ENCODE measurements around the gene NCBP2.

Gene NCBP2

DNA sequence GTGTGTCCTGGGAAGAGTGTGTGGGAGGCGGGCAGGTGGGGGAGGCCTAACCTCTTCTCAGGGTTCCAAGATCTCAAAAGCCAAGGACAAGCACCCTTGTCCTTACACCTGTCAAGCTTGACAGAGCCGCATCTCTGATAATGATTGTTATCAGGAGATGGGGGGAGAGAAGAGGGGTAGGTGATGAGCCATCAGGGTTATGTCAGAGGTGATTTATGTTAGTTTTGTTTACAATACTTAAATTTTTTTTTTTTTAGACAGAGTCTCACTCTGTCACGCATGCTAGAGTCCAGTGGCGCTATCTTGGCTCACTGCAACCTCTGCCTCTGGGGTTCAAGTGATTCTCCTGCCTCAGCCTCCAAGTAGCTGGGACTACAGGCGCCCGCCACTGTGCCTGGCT, 7.4 kb upstream of the NCBP2 start:
- no peak for ATAC-seq
- TF ChIP-seq, protein P1, sequence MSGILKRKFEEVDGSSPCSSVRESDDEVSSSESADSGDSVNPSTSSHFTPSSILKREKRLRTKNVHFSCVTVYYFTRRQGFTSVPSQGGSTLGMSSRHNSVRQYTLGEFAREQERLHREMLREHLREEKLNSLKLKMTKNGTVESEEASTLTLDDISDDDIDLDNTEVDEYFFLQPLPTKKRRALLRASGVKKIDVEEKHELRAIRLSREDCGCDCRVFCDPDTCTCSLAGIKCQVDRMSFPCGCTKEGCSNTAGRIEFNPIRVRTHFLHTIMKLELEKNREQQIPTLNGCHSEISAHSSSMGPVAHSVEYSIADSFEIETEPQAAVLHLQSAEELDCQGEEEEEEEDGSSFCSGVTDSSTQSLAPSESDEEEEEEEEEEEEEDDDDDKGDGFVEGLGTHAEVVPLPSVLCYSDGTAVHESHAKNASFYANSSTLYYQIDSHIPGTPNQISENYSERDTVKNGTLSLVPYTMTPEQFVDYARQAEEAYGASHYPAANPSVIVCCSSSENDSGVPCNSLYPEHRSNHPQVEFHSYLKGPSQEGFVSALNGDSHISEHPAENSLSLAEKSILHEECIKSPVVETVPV (CRISPR knock-in tag; IDR thresholded peaks at IDR 0.05): no peak
- no peak for TF ChIP-seq TOX (CRISPR knock-in tag; IDR thresholded peaks at IDR 0.05; ENCODE audit: borderline replicate concordance)

DNA sequence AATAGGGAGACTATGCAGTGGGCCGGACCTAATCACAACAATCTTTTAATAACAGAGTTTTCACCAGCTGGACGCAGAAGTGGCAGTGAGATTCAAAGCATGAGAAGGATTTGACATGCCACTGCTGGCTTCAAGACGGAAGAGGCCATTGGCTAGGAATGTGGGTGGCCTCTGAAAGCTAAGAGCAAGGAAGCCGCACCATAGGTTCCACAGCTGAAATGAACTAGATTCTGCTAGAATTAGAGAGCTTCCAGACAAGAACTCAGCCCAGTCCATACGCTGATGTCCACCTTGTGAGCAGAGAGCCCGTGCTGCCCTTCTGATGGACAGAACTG, 6.9 kb upstream of the NCBP2 start:
- ATAC-seq: no peak
- TF ChIP-seq ZFP3 (CRISPR knock-in tag; IDR thresholded peaks at IDR 0.05): no peak
- no peak for TF ChIP-seq ZNF8 (CRISPR knock-in tag; IDR thresholded peaks at IDR 0.05)
- TF ChIP-seq SNAI2 (CRISPR knock-in tag; IDR thresholded peaks at IDR 0.05): no peak
- TF ChIP-seq ZNF70 (CRISPR knock-in tag; IDR thresholded peaks at IDR 0.05): no peak
- TF ChIP-seq, protein P2, sequence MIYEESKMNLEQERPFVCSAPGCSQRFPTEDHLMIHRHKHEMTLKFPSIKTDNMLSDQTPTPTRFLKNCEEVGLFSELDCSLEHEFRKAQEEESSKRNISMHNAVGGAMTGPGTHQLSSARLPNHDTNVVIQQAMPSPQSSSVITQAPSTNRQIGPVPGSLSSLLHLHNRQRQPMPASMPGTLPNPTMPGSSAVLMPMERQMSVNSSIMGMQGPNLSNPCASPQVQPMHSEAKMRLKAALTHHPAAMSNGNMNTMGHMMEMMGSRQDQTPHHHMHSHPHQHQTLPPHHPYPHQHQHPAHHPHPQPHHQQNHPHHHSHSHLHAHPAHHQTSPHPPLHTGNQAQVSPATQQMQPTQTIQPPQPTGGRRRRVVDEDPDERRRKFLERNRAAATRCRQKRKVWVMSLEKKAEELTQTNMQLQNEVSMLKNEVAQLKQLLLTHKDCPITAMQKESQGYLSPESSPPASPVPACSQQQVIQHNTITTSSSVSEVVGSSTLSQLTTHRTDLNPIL (CRISPR knock-in tag; IDR thresholded peaks at IDR 0.05; ENCODE audit: low read depth): no peak
- TF ChIP-seq, protein P1 (CRISPR knock-in tag; IDR thresholded peaks at IDR 0.05): no peak
- no peak for TF ChIP-seq ESRRG (CRISPR knock-in tag; IDR thresholded peaks at IDR 0.05)
- no peak for TF ChIP-seq ZNF565 (CRISPR knock-in tag; conservative IDR thresholded peaks at IDR 0.05; ENCODE audit: low read depth)
- TF ChIP-seq TOX (CRISPR knock-in tag; IDR thresholded peaks at IDR 0.05; ENCODE audit: borderline replicate concordance): no peak
- TF ChIP-seq, protein P3, sequence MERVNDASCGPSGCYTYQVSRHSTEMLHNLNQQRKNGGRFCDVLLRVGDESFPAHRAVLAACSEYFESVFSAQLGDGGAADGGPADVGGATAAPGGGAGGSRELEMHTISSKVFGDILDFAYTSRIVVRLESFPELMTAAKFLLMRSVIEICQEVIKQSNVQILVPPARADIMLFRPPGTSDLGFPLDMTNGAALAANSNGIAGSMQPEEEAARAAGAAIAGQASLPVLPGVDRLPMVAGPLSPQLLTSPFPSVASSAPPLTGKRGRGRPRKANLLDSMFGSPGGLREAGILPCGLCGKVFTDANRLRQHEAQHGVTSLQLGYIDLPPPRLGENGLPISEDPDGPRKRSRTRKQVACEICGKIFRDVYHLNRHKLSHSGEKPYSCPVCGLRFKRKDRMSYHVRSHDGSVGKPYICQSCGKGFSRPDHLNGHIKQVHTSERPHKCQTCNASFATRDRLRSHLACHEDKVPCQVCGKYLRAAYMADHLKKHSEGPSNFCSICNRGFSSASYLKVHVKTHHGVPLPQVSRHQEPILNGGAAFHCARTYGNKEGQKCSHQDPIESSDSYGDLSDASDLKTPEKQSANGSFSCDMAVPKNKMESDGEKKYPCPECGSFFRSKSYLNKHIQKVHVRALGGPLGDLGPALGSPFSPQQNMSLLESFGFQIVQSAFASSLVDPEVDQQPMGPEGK (CRISPR knock-in tag; IDR thresholded peaks at IDR 0.05; ENCODE audit: borderline replicate concordance): no peak
- TF ChIP-seq GLIS3 (CRISPR knock-in tag; IDR thresholded peaks at IDR 0.05): no peak
- TF ChIP-seq, protein P4, sequence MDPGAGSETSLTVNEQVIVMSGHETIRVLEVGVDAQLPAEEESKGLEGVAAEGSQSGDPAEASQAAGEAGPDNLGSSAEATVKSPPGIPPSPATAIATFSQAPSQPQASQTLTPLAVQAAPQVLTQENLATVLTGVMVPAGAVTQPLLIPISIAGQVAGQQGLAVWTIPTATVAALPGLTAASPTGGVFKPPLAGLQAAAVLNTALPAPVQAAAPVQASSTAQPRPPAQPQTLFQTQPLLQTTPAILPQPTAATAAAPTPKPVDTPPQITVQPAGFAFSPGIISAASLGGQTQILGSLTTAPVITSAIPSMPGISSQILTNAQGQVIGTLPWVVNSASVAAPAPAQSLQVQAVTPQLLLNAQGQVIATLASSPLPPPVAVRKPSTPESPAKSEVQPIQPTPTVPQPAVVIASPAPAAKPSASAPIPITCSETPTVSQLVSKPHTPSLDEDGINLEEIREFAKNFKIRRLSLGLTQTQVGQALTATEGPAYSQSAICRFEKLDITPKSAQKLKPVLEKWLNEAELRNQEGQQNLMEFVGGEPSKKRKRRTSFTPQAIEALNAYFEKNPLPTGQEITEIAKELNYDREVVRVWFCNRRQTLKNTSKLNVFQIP (CRISPR knock-in tag; IDR thresholded peaks at IDR 0.05; ENCODE audit: borderline replicate concordance, low read depth): no peak
- no peak for TF ChIP-seq ZC3H10 (CRISPR knock-in tag; IDR thresholded peaks at IDR 0.05)
- TF ChIP-seq, protein P5, sequence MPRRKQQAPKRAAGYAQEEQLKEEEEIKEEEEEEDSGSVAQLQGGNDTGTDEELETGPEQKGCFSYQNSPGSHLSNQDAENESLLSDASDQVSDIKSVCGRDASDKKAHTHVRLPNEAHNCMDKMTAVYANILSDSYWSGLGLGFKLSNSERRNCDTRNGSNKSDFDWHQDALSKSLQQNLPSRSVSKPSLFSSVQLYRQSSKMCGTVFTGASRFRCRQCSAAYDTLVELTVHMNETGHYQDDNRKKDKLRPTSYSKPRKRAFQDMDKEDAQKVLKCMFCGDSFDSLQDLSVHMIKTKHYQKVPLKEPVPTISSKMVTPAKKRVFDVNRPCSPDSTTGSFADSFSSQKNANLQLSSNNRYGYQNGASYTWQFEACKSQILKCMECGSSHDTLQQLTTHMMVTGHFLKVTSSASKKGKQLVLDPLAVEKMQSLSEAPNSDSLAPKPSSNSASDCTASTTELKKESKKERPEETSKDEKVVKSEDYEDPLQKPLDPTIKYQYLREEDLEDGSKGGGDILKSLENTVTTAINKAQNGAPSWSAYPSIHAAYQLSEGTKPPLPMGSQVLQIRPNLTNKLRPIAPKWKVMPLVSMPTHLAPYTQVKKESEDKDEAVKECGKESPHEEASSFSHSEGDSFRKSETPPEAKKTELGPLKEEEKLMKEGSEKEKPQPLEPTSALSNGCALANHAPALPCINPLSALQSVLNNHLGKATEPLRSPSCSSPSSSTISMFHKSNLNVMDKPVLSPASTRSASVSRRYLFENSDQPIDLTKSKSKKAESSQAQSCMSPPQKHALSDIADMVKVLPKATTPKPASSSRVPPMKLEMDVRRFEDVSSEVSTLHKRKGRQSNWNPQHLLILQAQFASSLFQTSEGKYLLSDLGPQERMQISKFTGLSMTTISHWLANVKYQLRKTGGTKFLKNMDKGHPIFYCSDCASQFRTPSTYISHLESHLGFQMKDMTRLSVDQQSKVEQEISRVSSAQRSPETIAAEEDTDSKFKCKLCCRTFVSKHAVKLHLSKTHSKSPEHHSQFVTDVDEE (CRISPR knock-in tag; IDR thresholded peaks at IDR 0.05): no peak
- TF ChIP-seq RARB (CRISPR knock-in tag; IDR thresholded peaks at IDR 0.05): no peak

DNA sequence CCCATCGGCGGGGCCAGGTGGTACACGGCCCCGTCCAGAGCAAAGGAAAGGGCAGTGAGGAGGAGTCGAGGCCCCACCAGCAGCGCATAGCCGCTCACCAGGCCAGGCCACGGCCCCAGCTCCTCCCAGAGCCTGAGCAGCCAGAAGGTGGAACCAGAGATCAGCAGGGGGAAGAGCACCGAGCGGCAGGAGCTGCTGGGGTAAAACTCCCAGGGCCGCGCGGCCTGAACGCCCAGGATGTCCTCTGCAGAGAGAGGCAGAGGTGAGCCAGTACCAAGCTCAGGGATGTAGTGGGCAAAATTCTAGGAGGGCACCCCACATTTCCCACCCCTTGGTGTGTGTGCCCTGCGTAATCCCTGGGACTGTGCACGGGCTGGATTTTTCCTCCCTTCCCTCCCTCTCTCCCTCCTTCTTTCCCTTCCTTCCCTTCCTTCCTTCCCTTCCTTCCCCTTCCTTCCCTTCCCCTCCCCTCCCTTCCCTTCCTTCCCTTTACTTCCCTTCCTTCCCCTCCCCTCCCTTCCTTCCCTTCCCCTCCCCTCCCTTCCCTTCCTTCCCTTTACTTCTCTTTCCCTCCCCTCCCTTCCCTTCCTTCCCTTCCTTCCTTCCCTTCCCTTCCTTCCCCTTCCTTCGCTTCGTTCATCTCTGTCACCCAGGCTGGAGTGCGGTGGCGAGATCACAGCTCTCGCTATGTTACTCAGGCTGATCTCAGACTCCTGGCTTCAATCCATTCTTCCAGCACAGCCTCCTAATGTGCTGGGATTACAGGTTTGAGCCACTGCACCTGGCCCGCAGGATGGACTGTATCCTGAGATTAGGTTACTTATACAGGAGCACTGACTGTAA, 6.3 kb upstream of the NCBP2 start:
- peak; percentile 28; the same call in 1 of the 3 replicates for ATAC-seq
- TF ChIP-seq OSR1 (CRISPR knock-in tag; IDR thresholded peaks at IDR 0.05) (no peak), ZNF8 (CRISPR knock-in tag; IDR thresholded peaks at IDR 0.05) (no peak), PPARA (CRISPR knock-in tag; IDR thresholded peaks at IDR 0.05; ENCODE audit: borderline replicate concordance) (no peak), ZNF565 (CRISPR knock-in tag; conservative IDR thresholded peaks at IDR 0.05; ENCODE audit: low read depth) (no peak), ESRRG (CRISPR knock-in tag; IDR thresholded peaks at IDR 0.05) (no peak)
